SHP77 (cell line): Measurements from ENCODE around the gene SYNPO2L.

Experiments
- DNase-seq, 2 experiments: peaks; one replicate each; lab custom pipeline; 2025; lab: John Stamatoyannopoulos, UW

Gene SYNPO2L

GRCh38 chr10:73649876-73650536 is 5.8 kb downstream of the SYNPO2L start:
- DNase-seq = no peak

GRCh38 chr10:73648975-73649829 is 6.6 kb downstream of the SYNPO2L start:
- DNase-seq = no peak

DNA sequence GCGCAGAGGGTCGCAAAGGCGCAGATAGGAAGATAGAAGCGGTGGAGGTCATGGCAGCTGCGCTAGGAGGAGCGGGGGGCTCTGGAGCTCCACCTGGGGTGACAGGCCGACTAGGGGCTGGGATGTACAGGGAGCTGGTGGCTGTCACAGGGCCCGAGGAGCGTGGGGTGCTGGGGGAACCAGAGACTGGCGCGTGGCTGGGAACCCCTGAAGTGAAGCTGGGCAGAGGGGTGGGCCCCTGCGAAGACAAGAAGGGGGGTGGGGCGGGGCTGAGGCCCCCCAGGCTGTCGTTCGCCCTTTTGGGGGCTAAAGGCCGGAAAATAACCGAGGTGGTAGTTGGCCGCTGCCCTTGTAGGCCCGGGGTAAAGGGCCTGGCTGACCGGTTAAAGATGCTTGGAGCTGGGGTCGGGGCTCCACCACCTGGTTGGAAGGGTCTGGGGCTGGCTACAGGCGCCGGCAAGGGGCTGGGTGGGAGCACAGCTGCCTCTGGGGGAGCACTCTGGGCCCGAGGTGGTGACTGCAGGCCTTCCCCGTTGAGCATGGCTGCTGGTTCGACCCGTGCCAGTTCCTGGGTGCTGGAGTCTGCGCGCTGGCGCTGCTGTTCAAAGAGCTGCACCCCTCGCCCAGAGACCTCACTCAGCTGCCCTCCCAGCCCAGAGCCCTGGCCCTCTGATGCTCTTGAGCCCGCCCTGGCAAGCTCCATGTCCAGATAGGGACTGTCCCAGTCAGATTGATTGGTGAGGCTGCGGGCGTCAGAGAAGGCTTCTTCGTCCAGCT is 7.8 kb downstream of the SYNPO2L start:
- no peak for DNase-seq

GRCh38 chr10:73647211-73647874 is 8.5 kb downstream of the SYNPO2L start:
- no peak for DNase-seq

- DNase-seq = no peak
Observed at GRCh38 chr10:73646598-73647041, 9.2 kb downstream of the SYNPO2L start.

DNA sequence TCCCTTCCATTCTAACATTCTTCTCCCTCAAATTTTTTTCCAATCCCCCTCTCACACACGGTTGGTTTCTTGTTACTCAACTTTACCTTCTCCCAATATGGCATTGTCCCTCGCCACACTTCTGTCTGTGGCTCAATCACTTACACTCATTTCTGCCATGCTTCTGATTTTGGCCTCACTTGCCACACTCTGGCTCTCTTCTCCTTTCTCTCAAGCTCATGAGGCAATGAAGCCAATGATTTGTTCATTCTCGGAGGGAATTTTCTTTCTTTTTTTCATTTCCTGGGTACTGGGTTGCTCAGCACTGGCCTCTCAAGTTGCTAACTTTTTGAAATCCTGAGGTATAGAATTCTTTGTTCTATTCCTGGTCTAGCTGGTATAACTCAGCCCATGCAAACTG is 10.6 kb downstream of the SYNPO2L start:
- DNase-seq = no peak

- no peak for DNase-seq
Observed at GRCh38 chr10:73644767-73645166, 11.1 kb downstream of the SYNPO2L start.

DNA sequence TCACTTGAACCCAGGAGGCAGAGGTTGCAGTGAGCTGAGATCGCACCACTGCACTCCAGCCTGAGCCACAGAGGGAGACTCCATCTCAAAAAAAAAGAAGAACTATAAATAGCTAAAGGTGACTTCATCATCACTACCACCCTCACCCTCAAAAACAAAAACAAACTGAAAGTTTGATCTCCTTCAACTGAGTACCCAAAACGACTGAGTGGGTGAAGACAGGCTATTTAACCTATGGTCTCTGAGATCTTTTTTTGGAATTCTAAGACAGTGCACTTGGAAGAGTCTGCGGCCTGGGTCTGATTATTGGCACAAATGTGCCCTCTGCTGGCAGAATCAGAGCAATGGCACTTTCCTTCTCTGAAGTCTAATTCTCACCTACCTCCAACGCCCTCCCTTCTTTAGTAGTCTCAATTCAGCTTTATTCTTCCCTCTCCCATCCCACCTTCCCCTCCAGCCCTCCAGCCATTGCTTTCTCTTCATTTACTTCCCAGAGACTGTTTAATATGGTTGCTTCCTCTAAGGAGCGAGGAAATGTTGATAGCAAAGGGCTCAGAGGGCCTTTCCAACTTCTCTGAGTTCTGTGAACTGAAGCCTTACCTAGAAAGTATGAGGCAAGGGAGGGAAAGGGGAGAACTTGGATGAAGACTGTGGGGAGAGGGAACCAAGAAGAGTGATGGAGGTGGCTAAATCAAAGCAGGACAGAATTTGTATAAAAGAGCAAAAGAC is 11.7 kb downstream of the SYNPO2L start:
- DNase-seq = peak; percentile 6 to 13

DNA sequence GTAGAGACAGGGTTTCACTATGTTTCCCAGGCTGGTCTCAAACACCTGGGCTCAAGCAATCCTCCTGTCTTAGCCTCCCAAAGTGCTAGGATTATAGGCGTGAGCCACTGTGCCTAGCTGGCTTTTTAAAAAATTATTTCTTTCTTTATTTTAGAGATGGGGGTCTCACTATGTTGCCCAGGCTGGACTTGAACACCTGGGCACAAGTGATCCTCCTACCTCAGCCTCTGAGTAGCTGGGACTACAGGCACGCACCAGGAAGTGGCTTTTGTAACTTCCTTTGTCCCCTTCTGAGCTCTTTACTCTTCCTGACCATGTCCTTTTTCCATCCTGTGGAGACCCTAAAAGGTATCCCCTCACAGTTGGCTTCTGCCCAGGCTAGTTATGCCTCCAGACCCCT is 12.5 kb downstream of the SYNPO2L start:
- DNase-seq = no peak

GRCh38 chr10:73641328-73642060 is 14.3 kb downstream of the SYNPO2L start, which contains the start of gene MYOZ1:
Gene MYOZ1 (minus strand): TSS chr10:73641474. CDS start chr10:73640017, 1,457 bp downstream.
- DNase-seq = no peak

DNA sequence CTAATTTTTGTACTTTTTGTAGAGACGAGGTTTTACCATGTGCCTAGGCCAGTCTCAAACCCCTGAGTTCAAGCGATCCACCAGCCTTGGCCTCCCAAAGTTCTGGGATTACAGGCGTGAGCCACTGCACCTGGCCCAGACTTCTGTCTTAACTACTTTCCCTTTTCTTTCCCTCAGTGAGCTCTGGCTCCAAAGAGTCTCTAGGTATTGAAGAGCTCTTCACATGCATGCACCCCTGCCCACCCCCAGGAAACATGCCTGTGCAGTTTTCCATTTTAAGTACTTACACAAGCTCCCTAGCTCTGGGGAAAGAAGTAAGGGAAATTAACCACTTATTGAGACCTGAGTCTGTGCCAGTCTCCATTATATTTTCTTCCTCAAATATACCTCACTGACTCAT is 16.5 kb downstream of the SYNPO2L start:
- no peak for DNase-seq

GRCh38 chr10:73635781-73636180 is 20.0 kb downstream of the SYNPO2L start:
- no peak for DNase-seq

DNA sequence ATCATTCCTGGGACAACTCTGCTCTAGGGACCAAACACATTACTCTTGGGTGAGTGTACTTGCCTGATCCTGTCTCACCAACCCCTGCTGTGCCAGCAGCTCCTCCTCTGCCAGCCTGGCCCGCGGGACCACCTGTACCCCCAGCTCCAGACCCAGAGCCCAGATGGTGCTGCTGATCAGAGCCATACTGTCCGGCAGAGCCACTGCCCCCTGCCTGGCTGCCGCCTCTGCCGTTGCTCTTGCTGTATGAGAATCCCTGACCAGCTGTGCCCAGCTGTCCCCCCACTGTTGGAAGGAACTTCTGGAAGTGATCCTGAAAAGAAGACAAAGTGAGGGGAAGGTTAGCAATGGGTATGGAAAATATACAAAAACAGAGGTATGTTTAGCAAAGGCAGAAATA is 21.4 kb downstream of the SYNPO2L start:
- DNase-seq = no peak

- no peak for DNase-seq
Observed at GRCh38 chr10:73629165-73629564, 26.7 kb downstream of the SYNPO2L start.

- no peak for DNase-seq
Observed at GRCh38 chr10:73628405-73628804, 27.4 kb downstream of the SYNPO2L start.

GRCh38 chr10:73627300-73627699 is 28.5 kb downstream of the SYNPO2L start:
- DNase-seq = no peak

GRCh38 chr10:73625884-73626752 is 29.7 kb downstream of the SYNPO2L start:
- peak; percentile 85 to 91 for DNase-seq

GRCh38 chr10:73625004-73625883 is 30.6 kb downstream of the SYNPO2L start:
- no peak for DNase-seq

DNA sequence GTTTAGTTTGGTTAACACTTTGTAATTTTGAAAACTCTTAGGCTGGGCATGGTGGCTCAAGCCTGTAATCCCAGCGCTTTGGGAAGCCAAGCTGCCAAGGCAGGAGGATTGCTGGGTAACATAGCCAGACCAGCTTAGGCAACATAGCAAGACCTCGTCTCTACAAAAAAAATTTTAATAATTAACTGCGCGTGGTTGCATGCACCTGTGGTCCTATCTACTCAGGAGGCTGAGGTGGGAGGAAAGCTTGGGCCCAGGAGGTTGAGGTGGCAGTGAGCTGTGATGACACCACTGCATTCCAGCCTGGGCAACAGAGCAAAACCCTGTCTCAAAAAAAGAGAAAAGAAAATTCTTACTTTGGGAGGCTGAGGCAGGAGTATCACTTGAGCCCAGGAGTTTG is 32.8 kb downstream of the SYNPO2L start:
- no peak for DNase-seq
